Heart right ventricle (tissue), 16 donors: Measurements from ENCODE around the gene TCOF1. TPM values are rescaled to one million over a fixed set of nuclear protein-coding genes. Genes with fewer than 3 reads are reported as not detected.
"Not testable (repeated sequence)": the region's sequence is repeated elsewhere in the genome, so short reads cannot be mapped to it uniquely, and the experiment has no call there.

Source experiments
- ATAC-seq, 8 donors: fragments of 200-7000 bp; cut with Tn5 transposase; one replicate each; pipeline ENCODE4 v1.9.1; 2020; ENCODE audit warnings: mild to moderate bottlenecking in 8 of 8, moderate library complexity in 8 of 8, moderate number of reproducible peaks in 1 of 8
- DNase-seq, 2 donors: peaks; one replicate each; pipeline ENCODE4 v3.0.0-alpha.2; 2020
- H3K27ac ChIP-seq, 10 donors: fragments of 200-600 bp; sonication (generic) in 2 of 10; one replicate each; pipeline versions ENCODE4 v1.5.0 to v1.8.0; 2020 to 2022; ENCODE audit warnings: mild to moderate bottlenecking in 3 of 10
- H3K27me3 ChIP-seq, 7 donors: fragments of 200-600 bp; one replicate each; pipeline ENCODE4 v1.8.0; 2021 to 2022; ENCODE audit warnings: mild to moderate bottlenecking in 2 of 7
- H3K36me3 ChIP-seq, 9 donors: fragments of 200-600 bp; sonication (generic) in 1 of 9; one replicate each; pipeline versions ENCODE4 v1.5.0 to v1.8.0; 2020 to 2022; ENCODE audit warnings: mild to moderate bottlenecking in 2 of 9
- H3K4me1 ChIP-seq, 9 donors: fragments of 200-600 bp; sonication (generic) in 1 of 9; one replicate each; pipeline versions ENCODE4 v1.5.0 to v1.8.0; 2020 to 2022; ENCODE audit warnings: mild to moderate bottlenecking in 4 of 9
- H3K4me3 ChIP-seq, 10 donors: fragments of 200-600 bp; sonication (generic) in 2 of 10; one replicate each; pipeline versions ENCODE4 v1.5.0 to v1.8.0; 2020 to 2022; ENCODE audit warnings: mild to moderate bottlenecking in 7 of 10, moderate library complexity in 2 of 10
- H3K9me3 ChIP-seq, 11 donors: fragments of 200-600 bp in 10 of 11; sonication (generic) in 2 of 11; one replicate each; pipeline versions ENCODE4 v1.5.0 to v1.8.0; 2013 to 2022; ENCODE audit warnings: mild to moderate bottlenecking in 2 of 11, control low read depth in 1 of 11, moderate library complexity in 1 of 11
- CTCF ChIP-seq, 9 donors: fragments of 200-600 bp; sonication (generic) in 2 of 9; IDR thresholded peaks; one replicate each; pipeline versions ENCODE4 v1.5.0 to v1.8.0; 2021 to 2022; ENCODE audit warnings: antibody characterized with exemption in 9 of 9, mild to moderate bottlenecking in 5 of 9, moderate library complexity in 1 of 9
- WGBS, 2 donors: extraction: QIAGEN DNeasy Blood & Tissue Kit; methylation state at CpG; one replicate each; pipeline ENCODE4 v1.1.7; 2013; ENCODE audit warnings: inconsistent platforms in 1 of 2; 5-methylcytosine and 5-hydroxymethylcytosine counted together
- intact Hi-C, 10 donors: fragments of 100-400 bp; cut with DNase I; formaldehyde crosslinking; loops; one replicate each; pipeline versions ENCODE4 v1.11.1 to v1.14.2; 2022
- polyA plus RNA-seq, 2 donors: library from polyadenylated mRNA; stranded (reverse); fragments of 200-250 nt; gene quantifications; one replicate each; pipeline ENCODE4 v1.2.3, GENCODE V29; 2013
- total RNA-seq, 10 donors: library from RNA; stranded (reverse); fragmentation: NEBNext Ultra II Directional in 3 of 10; extraction: Animal tissue kit (Norgen Biotek cat#: 25700) in 3 of 10; gene quantifications; one replicate each; pipeline versions ENCODE4 v1.2.1 to v1.2.4, GENCODE V29; 2021 to 2023
- donor health status: Arrhythmogenic right ventricular cardiomyopathy.
- donor health status: ischemic (EF 13 %, LVEDD 7.1; RV severe dilation, severe dysfunction).
- donor health status: healthy with polysubstance abuse.
- donor health status: DM: no; HTN: yes; CAD: no.
- donor health status: DM: no; HTN: no; CAD: no.
- donor health status: ischemic (EF 25% LVEDD 6.9; RV normal size, moderate dysfunction).
- donor health status: ischemic (EF 25% LVEDD 5.7; RV mildly dilated, moderate dysfunction).
- donor health status: healthy.
- donor health status: DM: yes; HTN: yes; CAD: no.
- donor health status: Ischemic cardiomyopathy.
- donor health status: ischemic (EF 35%, LVEDD 5.7; RV mildly dilated, moderate dysfunction).
- donor health status: nonischemic (EF 11% LVEDD 7.7; RV severe dilation, severe dysfunction).
- donor health status: DM: yes; HTN: yes; CAD: no.
- donor health status: PGD.
- donor health status: ischemic (EF 29% LVEDD 5.4; RV normal size, mild dysfunction).
- donor health status: nonischemic (EF 23%, LVEDD 6.1; RV moderate dilation, normal function).

The TCOF1 gene
- total and polyA plus RNA-seq, 12 donors = 12.4 to 21.3 (median 14.1) TPM

- H3K27ac ChIP-seq = peak overlapping the region; percentile 74 to 97 (median 89)
- ATAC-seq = peak in 4 of 8 donors; percentile 13 to 36 (median 29)
- peak in 1 of 2 donors; percentile 61 for DNase-seq
- peaks cover 0 to 32% (median 0%) of the 10 kb centered on the region in 9 donors for H3K36me3 ChIP-seq
- no peaks in the 10 kb centered on the region for H3K9me3 ChIP-seq
- 63 to 89% methylated on average over 5 of the region's 5 CpGs for WGBS, 2 donors
- no peaks in the 10 kb centered on the region for H3K27me3 ChIP-seq
- H3K4me3 ChIP-seq = peak overlapping the region; percentile 8 to 78 (median 60)
- intact Hi-C loops = no loop called here
- TF ChIP-seq CTCF (IDR thresholded peaks at IDR 0.05) = no peak
- H3K4me1 ChIP-seq = peaks cover 3 to 66% (median 37%) of the 10 kb centered on the region in 9 donors
Observed at GRCh38 chr5:150411245-150411979, 53.9 kb downstream of the TCOF1 start.

DNA sequence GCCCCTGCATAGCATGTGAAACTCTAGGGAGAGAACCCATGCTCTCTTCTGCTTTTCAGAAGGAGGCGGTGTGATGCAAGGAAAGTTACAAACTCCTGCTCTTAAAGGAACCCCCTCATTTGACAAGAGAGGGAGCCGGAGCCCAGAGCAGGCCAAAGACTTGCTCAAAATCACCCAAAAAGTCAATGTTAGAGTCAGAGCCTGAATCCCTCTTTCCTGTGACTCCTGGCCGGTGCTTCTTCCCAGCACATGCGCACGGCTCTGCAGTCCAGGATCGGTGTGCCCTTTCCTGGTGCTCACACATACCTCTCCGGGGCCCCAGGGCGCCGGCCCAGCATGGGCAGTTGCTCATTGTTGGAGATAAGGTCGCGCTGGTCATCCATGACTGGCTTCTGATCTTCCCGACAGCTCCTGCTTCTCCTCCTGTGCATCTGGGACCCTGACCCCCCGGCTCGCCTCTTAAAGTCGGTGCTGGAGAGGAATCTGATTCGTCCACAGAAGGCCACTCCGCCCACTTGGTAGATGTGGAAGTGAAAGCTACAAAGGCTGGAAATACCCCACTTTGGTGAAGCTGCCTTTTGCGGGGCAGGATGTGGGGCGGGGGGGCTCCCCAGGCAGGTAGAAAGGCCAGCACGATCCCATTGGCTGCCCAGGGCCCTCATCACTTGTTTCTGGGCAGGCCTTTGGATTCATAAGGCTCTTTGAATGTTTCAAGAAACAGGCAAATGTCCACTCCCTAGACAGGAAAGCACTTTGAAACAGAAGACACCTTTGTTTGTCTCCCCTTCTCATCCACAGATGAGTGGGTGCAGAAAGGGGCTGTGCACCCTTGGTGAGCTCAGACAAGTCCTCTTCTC, 55.0 kb downstream of the TCOF1 start, which contains the start of gene CD74:
TSS of gene CD74 (minus strand) at position 592 of the 857 bp plus-strand sequence. CDS start at position 431, 161 bp downstream.
- Histone ChIP-seq H3K4me1 (peaks cover 3 to 60% (median 33%) of the 10 kb centered on the region in 9 donors), H3K27ac (peak within 1 kb of the TSS; percentile 74 to 97 (median 89)), H3K4me3 (peak within 1 kb of the TSS; percentile 8 to 78 (median 60)), H3K27me3 (no peaks in the 10 kb centered on the region), H3K36me3 (peaks cover 0 to 21% (median 0%) of the 10 kb centered on the region in 9 donors), H3K9me3 (no peaks in the 10 kb centered on the region)
- DNase-seq (peak; percentile 71 to 91), ATAC-seq (peak; percentile 73 to 86 (median 79))
- intact Hi-C loops = no loop called here
- peak in 2 of 9 donors; percentile 17 to 24 for TF ChIP-seq CTCF (IDR thresholded peaks at IDR 0.05)
- WGBS, 2 donors = 19 to 20% methylated on average over 20 of the region's 20 CpGs

DNA sequence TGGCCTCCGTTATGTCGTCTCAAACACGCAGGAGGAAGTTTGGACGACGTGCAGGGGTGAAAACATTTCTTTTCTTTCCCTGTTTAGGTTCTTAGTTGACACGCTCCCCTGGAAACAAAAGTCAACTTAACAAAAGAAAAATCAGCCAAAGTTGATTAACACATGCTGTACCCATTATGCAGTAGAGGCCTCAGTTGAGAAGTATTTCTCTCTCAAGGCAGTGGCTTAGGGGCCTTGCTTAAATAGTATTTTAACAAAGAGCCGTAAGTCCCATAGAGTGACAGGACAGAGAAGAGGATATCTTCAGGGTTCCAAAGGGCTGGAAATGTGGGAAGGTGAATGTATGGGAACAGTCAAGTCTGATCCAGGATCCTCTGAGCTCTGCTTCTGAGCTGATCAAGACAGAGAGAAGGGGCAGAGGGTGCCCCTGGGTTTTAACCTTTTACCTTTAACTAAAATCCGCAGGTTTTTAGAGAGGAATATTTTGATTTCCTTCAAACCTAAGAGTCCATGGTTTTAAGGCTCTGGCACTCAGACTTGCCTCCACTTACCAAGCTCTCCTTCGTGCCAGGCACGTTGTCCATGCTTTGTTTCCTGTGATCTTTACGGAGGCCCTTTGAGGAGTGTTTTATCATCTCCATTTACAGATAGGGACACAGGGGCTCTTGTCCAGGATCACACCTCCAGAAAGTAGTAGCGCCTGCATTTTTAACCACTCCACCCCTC, 55.8 kb downstream of the TCOF1 start:
- intact Hi-C loops = no loop called here
- Histone ChIP-seq H3K36me3 (peaks cover 0 to 13% (median 0%) of the 10 kb centered on the region in 9 donors), H3K9me3 (no peaks in the 10 kb centered on the region), H3K27ac (peak overlapping the region; percentile 74 to 97 (median 89)), H3K27me3 (no peaks in the 10 kb centered on the region), H3K4me3 (peak overlapping the region in 8 of 10 donors; percentile 52 to 78 (median 61)), H3K4me1 (peaks cover 3 to 52% (median 25%) of the 10 kb centered on the region in 9 donors)
- WGBS, 2 donors = 69 to 76% methylated on average over 12 of the region's 12 CpGs
- no peak for TF ChIP-seq CTCF (IDR thresholded peaks at IDR 0.05)
- DNase-seq = no peak
- ATAC-seq = no peak

- intact Hi-C loops, DNase-seq, H3K9me3 ChIP-seq, H3K36me3 ChIP-seq, ATAC-seq, H3K27me3 ChIP-seq, H3K4me3 ChIP-seq: not testable (repeated sequence)
- WGBS, 2 donors = 93 to 94% methylated on average over 16 of the region's 16 CpGs
- Histone ChIP-seq H3K4me1 (peaks cover 1 to 44% (median 20%) of the 10 kb centered on the region in 9 donors), H3K27ac (peak overlapping the region; percentile 74 to 97 (median 89))
Observed at GRCh38 chr5:150413902-150414790, 56.6 kb downstream of the TCOF1 start.
